HG03439 (cell line): ENCODE measurements around the gene EHBP1L1.

Source experiments
- ATAC-seq: cut with Tn5 transposase; IDR thresholded peaks from one replicate; pipeline ENCODE4 v1.9.1; 2021; ENCODE audit warnings: mild to moderate bottlenecking, moderate library complexity; ENCODE audit not compliant: unreplicated experiment

EHBP1L1 gene

GRCh38 chr11:65546217-65546958, 29.5 kb upstream of the EHBP1L1 start:
- ATAC-seq = peak; percentile 72

GRCh38 chr11:65547446-65548125, 28.3 kb upstream of the EHBP1L1 start:
- no peak for ATAC-seq

GRCh38 chr11:65548395-65548794, 27.5 kb upstream of the EHBP1L1 start:
- ATAC-seq = no peak

GRCh38 chr11:65549096-65549495, 26.8 kb upstream of the EHBP1L1 start:
- no peak for ATAC-seq

- ATAC-seq = no peak
Observed at GRCh38 chr11:65551572-65552387, 24.1 kb upstream of the EHBP1L1 start.

- no peak for ATAC-seq
Observed at GRCh38 chr11:65552388-65552951, 23.4 kb upstream of the EHBP1L1 start.

GRCh38 chr11:65553301-65554001, 22.4 kb upstream of the EHBP1L1 start:
- ATAC-seq = no peak

GRCh38 chr11:65554057-65554818, 21.6 kb upstream of the EHBP1L1 start:
- no peak for ATAC-seq

GRCh38 chr11:65554842-65555430, 20.9 kb upstream of the EHBP1L1 start:
- ATAC-seq = no peak

GRCh38 chr11:65555693-65556231, 20.1 kb upstream of the EHBP1L1 start:
- ATAC-seq = no peak

GRCh38 chr11:65556470-65557279, 19.2 kb upstream of the EHBP1L1 start:
- no peak for ATAC-seq

- ATAC-seq = no peak
Observed at GRCh38 chr11:65557280-65558001, 18.4 kb upstream of the EHBP1L1 start.

- no peak for ATAC-seq
Observed at GRCh38 chr11:65558002-65558929, 17.6 kb upstream of the EHBP1L1 start, which contains the start of gene LTBP3. Gene LTBP3, minus strand, starts transcription at chr11:65558359. Its CDS starts 400 bp downstream, at chr11:65557959.

- no peak for ATAC-seq
Observed at GRCh38 chr11:65558930-65559509, 16.8 kb upstream of the EHBP1L1 start.

- no peak for ATAC-seq
Observed at GRCh38 chr11:65559535-65559934, 16.3 kb upstream of the EHBP1L1 start.

- no peak for ATAC-seq
Observed at GRCh38 chr11:65559951-65560537, 15.8 kb upstream of the EHBP1L1 start.
